Measurements from ENCODE around the gene BPIFA1. TPM values are rescaled to one million over a fixed set of nuclear protein-coding genes. Genes with fewer than 3 reads are reported as not detected.

Gene BPIFA1
- total RNA-seq, 4 donors from 2014 or later = not detected

DNA sequence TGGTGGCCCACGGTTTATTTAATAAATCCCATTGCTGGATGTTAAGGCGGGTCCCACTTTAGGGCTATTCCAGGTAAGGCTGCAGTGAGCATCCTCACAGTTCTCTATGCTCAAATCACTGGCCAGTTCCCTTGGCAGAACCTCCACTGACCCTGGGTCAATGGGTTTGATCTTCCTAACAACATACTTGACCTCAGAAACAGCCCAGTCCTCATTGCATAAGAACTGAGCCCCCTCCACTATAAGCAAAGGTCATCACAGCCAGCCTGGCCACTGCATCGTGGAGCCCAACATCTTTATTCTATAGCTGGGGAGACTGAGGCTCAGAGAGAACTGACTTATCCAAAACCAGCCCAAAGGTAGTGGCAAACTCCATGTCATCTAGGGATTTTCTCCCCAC lies 42.9 kb downstream of the BPIFA1 start:
- TF ChIP-seq EP300 (IDR thresholded peaks at IDR 0.05) = no peak
- TF ChIP-seq POLR2A (IDR thresholded peaks at IDR 0.05) = no peak
- TF ChIP-seq, protein P1, sequence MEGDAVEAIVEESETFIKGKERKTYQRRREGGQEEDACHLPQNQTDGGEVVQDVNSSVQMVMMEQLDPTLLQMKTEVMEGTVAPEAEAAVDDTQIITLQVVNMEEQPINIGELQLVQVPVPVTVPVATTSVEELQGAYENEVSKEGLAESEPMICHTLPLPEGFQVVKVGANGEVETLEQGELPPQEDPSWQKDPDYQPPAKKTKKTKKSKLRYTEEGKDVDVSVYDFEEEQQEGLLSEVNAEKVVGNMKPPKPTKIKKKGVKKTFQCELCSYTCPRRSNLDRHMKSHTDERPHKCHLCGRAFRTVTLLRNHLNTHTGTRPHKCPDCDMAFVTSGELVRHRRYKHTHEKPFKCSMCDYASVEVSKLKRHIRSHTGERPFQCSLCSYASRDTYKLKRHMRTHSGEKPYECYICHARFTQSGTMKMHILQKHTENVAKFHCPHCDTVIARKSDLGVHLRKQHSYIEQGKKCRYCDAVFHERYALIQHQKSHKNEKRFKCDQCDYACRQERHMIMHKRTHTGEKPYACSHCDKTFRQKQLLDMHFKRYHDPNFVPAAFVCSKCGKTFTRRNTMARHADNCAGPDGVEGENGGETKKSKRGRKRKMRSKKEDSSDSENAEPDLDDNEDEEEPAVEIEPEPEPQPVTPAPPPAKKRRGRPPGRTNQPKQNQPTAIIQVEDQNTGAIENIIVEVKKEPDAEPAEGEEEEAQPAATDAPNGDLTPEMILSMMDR (IDR thresholded peaks at IDR 0.05) = no peak
- no peak for DNase-seq (ENCODE audit: low spot score in 2 of 2)
- Histone ChIP-seq H3K27me3 (no peaks in the 10 kb centered on the region), H3K27ac (peak overlapping the region in 1 of 4 donors; percentile 33), H3K4me3 (no peak overlapping the region), H3K4me1 (peaks cover 0 to 15% (median 0%) of the 10 kb centered on the region in 4 donors), H3K36me3 (no peaks in the 10 kb centered on the region), H3K9me3 (no peaks in the 10 kb centered on the region)
- 67 to 69% methylated on average over 3 of the region's 3 CpGs for WGBS, 2 donors

DNA sequence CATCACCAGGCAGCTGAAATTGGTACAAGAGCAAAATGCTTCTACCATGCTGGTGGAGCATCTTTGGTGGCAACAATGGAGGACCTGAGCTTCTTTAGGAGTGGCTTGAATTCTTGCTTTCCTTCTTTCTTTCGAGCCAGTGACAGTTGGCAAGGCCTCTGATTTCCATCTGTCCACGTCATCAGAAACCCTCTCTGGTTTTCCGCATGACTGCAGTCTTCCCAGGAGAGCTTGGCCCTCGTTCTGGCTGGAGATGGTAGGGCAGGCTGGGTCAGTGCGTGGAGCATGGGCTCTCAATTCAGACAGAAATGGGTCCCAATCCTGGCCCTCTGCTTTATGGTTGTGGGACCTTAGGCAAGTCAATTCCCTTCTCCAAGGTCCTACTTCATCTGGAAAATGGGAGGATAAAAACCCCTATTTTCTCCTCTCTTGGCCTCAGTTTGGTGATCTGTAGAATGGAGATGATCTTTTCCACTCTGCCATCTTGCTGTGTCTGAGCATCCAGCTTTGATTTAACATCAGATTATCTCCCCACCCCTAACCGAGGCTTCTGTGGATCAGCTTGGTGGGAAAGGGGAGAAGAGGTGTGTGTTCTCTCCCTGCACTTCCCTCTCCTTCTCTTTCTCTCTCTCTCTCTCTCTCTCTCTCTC lies 43.6 kb downstream of the BPIFA1 start:
- Histone ChIP-seq H3K27ac (no peak overlapping the region), H3K27me3 (no peaks in the 10 kb centered on the region), H3K4me3 (no peak overlapping the region), H3K4me1 (peaks cover 0 to 15% (median 0%) of the 10 kb centered on the region in 4 donors), H3K9me3 (no peaks in the 10 kb centered on the region), H3K36me3 (no peaks in the 10 kb centered on the region)
- TF ChIP-seq EP300 (IDR thresholded peaks at IDR 0.05) (no peak), POLR2A (IDR thresholded peaks at IDR 0.05) (no peak)
- TF ChIP-seq, protein P1 (IDR thresholded peaks at IDR 0.05) = no peak
- WGBS, 2 donors = 77 to 85% methylated on average over 6 of the region's 6 CpGs
- DNase-seq (ENCODE audit: low spot score in 2 of 2) = no peak

DNA sequence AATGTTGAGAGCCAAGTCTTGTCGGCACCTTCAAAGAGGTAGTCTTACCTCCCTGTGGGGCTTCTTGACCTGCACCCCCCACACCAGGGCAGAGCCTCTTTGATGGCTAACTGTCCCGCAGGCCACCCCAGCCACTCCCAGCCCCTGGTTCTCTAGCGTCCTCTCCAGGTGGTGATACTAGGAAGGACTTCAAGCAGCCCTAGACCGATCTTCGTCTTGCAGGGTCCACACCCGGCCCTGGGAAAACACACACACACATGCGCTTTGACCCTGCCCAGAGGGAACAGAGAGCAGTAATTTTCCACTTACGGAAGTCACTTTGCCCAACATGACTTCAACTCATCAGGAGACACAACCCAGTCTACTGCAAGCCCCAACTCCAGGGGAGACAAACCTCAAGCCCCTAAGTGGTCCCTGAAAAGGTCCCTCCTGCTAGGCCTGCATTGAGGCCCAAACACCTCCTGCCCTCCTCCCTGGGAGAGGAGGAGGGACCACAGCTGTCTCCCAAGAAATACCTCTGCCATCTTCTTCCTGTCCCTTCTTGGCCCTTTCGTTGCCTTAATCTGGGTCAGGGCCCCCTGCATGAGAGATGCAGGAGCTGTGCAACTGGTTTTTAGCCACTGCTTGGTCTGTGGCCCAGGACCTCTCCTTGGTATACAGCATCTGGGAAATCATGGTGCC lies 44.3 kb downstream of the BPIFA1 start:
- WGBS, 2 donors = 80 to 85% methylated on average over 9 of the region's 9 CpGs
- Histone ChIP-seq H3K27ac (no peak overlapping the region), H3K4me1 (peaks cover 0 to 15% (median 0%) of the 10 kb centered on the region in 4 donors), H3K4me3 (no peak overlapping the region), H3K27me3 (no peaks in the 10 kb centered on the region), H3K36me3 (no peaks in the 10 kb centered on the region), H3K9me3 (no peaks in the 10 kb centered on the region)
- no peak for DNase-seq (ENCODE audit: low spot score in 2 of 2)
- TF ChIP-seq, protein P1 (IDR thresholded peaks at IDR 0.05) = no peak
- no peak for TF ChIP-seq POLR2A (IDR thresholded peaks at IDR 0.05)
- no peak for TF ChIP-seq EP300 (IDR thresholded peaks at IDR 0.05)

GRCh38 chr20:33280775-33281174 lies 45.0 kb downstream of the BPIFA1 start:
- no peak for TF ChIP-seq EP300 (IDR thresholded peaks at IDR 0.05)
- TF ChIP-seq POLR2A (IDR thresholded peaks at IDR 0.05) = no peak
- TF ChIP-seq, protein P1 (IDR thresholded peaks at IDR 0.05) = no peak
- no peaks in the 10 kb centered on the region for H3K36me3 ChIP-seq
- H3K27me3 ChIP-seq = no peaks in the 10 kb centered on the region
- H3K4me1 ChIP-seq = peaks cover 0 to 15% (median 0%) of the 10 kb centered on the region in 4 donors
- H3K4me3 ChIP-seq = no peak overlapping the region
- no peak for DNase-seq (ENCODE audit: low spot score in 2 of 2)
- no peaks in the 10 kb centered on the region for H3K9me3 ChIP-seq
- no peak overlapping the region for H3K27ac ChIP-seq
- WGBS, 2 donors = 95 to 96% methylated on average over 7 of the region's 7 CpGs

DNA sequence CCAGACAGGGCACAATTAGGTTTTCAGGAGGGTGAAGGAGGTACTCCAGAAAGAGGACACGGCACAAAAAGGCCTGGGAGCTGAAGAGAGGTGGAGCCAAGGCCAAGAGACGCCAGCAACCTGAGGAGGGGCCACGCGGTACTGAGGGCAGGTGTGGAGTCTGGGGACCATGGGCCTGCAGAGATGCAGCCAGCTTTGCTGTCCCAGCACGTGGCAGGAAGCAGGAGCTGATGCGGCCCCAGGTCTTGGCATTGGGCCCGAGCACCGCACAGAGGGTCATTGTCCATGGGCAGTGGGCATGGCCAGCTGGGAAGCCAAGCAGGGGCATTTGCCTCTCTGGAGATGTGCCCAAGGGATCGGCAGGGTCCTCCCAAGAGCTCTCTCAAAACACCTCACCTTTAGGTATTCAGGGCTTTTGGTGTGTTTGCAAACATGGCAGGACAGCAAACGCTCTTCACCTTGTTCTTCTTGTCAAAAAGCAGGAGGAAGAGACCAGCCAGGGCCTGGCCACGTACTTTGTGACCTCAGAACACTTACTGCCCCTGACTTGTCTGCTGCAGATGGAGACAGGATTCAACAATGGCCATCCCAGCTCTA lies 45.9 kb downstream of the BPIFA1 start:
- Histone ChIP-seq H3K36me3 (no peaks in the 10 kb centered on the region), H3K4me3 (no peak overlapping the region), H3K4me1 (peaks cover 0 to 15% (median 0%) of the 10 kb centered on the region in 4 donors), H3K27me3 (no peaks in the 10 kb centered on the region), H3K9me3 (no peaks in the 10 kb centered on the region), H3K27ac (no peak overlapping the region)
- no peak for DNase-seq (ENCODE audit: low spot score in 2 of 2)
- no peak for TF ChIP-seq EP300 (IDR thresholded peaks at IDR 0.05)
- TF ChIP-seq, protein P1 (IDR thresholded peaks at IDR 0.05) = no peak
- 72 to 74% methylated on average over 6 to 7 of the region's 11 CpGs for WGBS, 2 donors

Measured in tibial nerve (tissue), 4 donors.